ENCODE data around the gene NMRK1. TPM values are rescaled to one million over a fixed set of nuclear protein-coding genes. Genes with fewer than 3 reads are reported as not detected.

The NMRK1 gene
- polyA plus RNA-seq, 3 donors, result 4.3 to 9.8 (median 9.3) TPM

DNA sequence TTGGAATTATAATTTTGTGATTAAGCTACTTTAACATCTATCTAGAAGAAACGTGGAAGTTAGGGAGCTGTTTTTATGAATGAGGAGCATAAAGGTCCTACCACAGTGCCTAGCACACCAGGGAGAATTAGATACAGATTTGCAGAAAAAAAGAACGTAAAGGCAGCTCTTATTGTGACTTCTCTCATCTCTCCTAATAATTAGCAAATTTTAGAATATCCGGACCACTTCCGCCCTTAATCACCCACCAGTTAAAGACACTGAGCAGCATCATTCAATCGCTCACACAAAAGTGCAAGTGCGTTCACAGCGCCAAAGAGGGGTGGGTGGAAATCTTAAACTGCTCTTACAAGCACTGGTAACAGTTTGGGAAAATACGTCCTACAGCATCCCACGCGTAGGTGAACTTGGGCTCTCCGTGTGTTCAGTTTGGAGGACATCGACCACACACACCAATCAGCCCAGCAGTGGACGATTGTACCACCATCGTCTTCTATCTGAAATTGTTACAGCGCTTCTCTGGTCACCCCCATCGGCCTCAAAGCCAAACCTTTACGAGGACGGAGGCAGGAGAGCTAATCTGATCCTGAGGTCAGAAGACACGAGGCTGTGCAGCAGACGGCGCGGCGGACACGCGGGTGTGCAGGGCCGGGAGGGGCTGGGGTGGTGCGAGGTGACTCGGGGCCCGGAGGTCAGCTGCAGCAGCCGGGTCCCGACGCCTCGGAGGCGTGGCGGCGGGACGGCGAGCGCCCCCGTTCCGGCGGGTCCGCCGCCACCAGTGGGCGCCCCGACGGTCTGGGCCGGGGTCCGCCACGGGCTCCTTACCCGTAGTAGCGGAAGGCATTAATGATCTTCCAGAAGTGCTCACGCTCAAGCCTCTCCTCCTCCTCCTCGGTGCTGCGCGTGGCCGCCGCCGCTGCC is 60.5 kb downstream of the NMRK1 start:
- Histone ChIP-seq H3K4me1 (ENCODE audit: control insufficient read depth in 1 of 2, insufficient read depth in 2 of 2, low read length in 2 of 2) (peaks cover 17 to 22% of the 10 kb centered on the region in 2 donors), H3K9me3 (replicated peaks in 1 of 2; ENCODE audit: control insufficient read depth in 1 of 2, insufficient read depth in 1 of 2, low read length in 2 of 2) (no peaks in the 10 kb centered on the region), H3K27me3 (ENCODE audit: control insufficient read depth in 2 of 2, insufficient read depth in 2 of 2, low read length in 2 of 2) (no peaks in the 10 kb centered on the region), H3K4me2 (replicated peaks; ENCODE audit: extremely low read depth, low read length, poor library complexity, severe bottlenecking) (peak overlapping the region; percentile 87), H3K4me3 (replicated peaks in 1 of 3; ENCODE audit: low read depth in 2 of 3, low read length in 3 of 3) (peak overlapping the region; percentile 83 to 95 (median 83)), H3K9ac (ENCODE audit: insufficient read depth, low read length, poor library complexity, severe bottlenecking) (peak overlapping the region; percentile 85), H2AFZ (ENCODE audit: insufficient read depth, low read depth, low read length, poor library complexity, severe bottlenecking) (peak overlapping the region; percentile 95), H4K20me1 (ENCODE audit: insufficient read depth, low read length) (no peaks in the 10 kb centered on the region), H3K27ac (ENCODE audit: low read depth in 1 of 2, low read length in 2 of 2) (peak overlapping the region; percentile 46 to 87), H3K79me2 (ENCODE audit: insufficient read depth, low read length) (peaks cover 39% of the 10 kb centered on the region), H3K36me3 (replicated peaks in 1 of 2; ENCODE audit: control insufficient read depth in 1 of 2, insufficient read depth in 2 of 2, low read length in 2 of 2) (no peaks in the 10 kb centered on the region)
- WGBS (ENCODE audit: insufficient coverage), result 0% methylated on average over 57 of the region's 59 CpGs
- no peaks in the 10 kb centered on the region for H3K9me3 Mint-ChIP-seq
- H3K4me3 Mint-ChIP-seq, result peak overlapping the region; percentile 96 to 97
- TF ChIP-seq, protein P1, sequence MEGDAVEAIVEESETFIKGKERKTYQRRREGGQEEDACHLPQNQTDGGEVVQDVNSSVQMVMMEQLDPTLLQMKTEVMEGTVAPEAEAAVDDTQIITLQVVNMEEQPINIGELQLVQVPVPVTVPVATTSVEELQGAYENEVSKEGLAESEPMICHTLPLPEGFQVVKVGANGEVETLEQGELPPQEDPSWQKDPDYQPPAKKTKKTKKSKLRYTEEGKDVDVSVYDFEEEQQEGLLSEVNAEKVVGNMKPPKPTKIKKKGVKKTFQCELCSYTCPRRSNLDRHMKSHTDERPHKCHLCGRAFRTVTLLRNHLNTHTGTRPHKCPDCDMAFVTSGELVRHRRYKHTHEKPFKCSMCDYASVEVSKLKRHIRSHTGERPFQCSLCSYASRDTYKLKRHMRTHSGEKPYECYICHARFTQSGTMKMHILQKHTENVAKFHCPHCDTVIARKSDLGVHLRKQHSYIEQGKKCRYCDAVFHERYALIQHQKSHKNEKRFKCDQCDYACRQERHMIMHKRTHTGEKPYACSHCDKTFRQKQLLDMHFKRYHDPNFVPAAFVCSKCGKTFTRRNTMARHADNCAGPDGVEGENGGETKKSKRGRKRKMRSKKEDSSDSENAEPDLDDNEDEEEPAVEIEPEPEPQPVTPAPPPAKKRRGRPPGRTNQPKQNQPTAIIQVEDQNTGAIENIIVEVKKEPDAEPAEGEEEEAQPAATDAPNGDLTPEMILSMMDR (IDR thresholded peaks at IDR 0.05), result no peak
- peak; percentile 3 to 54 (median 44) for DNase-seq
- peaks cover 0 to 4% of the 10 kb centered on the region in 2 donors for H3K36me3 Mint-ChIP-seq
- H3K27me3 Mint-ChIP-seq (ENCODE audit: low read depth in 3 of 3), result no peaks in the 10 kb centered on the region
- H3K4me1 Mint-ChIP-seq, result peaks cover 25% of the 10 kb centered on the region
- intact Hi-C loops (cut with micrococcal nuclease), result loop anchor here (5.0 to 10.0 kb wide), 2 partner anchors 60 to 73 kb away; partner anchors contain the start of genes C9orf40 (in 1 of the 2), NMRK1 (in 1 of the 2) and OSTF1 (in 1 of the 2)
- peak overlapping the region; percentile 88 to 96 (median 93) for H3K27ac Mint-ChIP-seq

DNA sequence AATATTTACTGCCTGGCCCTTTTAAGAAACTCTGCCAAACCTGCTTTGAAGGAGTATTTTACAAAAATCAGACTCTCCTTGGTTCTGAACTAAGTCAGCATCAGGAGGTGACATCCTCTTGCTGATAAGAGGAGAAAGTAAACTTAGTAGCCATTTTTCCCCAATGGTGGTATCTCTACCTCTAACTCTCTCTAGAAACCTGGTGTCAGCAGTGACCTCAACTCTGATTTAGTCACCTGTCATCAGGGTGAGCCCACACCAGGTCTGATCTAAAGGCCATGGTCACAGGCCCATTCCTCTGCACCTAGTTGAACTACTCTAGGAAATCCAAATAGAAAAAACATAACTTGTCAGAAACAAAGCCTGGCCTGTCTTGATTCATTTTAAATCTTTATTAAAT is 64.1 kb downstream of the NMRK1 start:
- no peaks in the 10 kb centered on the region for H3K36me3 ChIP-seq (replicated peaks in 1 of 2; ENCODE audit: control insufficient read depth in 1 of 2, insufficient read depth in 2 of 2, low read length in 2 of 2)
- DNase-seq, result no peak
- H3K27me3 ChIP-seq (ENCODE audit: control insufficient read depth in 2 of 2, insufficient read depth in 2 of 2, low read length in 2 of 2), result no peaks in the 10 kb centered on the region
- intact Hi-C loops (cut with micrococcal nuclease), result loop anchor here (5.0 to 10.0 kb wide), 2 partner anchors 67 to 69 kb away; partner anchors contain the start of gene C9orf40 (in 1 of the 2)
- no peaks in the 10 kb centered on the region for H4K20me1 ChIP-seq (ENCODE audit: insufficient read depth, low read length)
- peaks cover 31% of the 10 kb centered on the region for H3K4me1 Mint-ChIP-seq
- H3K27ac ChIP-seq (ENCODE audit: low read depth in 1 of 2, low read length in 2 of 2), result no peak overlapping the region
- no peak overlapping the region for H3K4me3 ChIP-seq (replicated peaks in 1 of 3; ENCODE audit: low read depth in 2 of 3, low read length in 3 of 3)
- no peaks in the 10 kb centered on the region for H3K27me3 Mint-ChIP-seq (ENCODE audit: low read depth in 3 of 3)
- no peak overlapping the region for H2AFZ ChIP-seq (ENCODE audit: insufficient read depth, low read depth, low read length, poor library complexity, severe bottlenecking)
- no peak overlapping the region for H3K4me2 ChIP-seq (replicated peaks; ENCODE audit: extremely low read depth, low read length, poor library complexity, severe bottlenecking)
- peaks cover 0 to 3% (median 0%) of the 10 kb centered on the region in 7 donors for H3K9me3 Mint-ChIP-seq
- H3K9me3 ChIP-seq (replicated peaks in 1 of 2; ENCODE audit: control insufficient read depth in 1 of 2, insufficient read depth in 1 of 2, low read length in 2 of 2), result no peaks in the 10 kb centered on the region
- H3K79me2 ChIP-seq (ENCODE audit: insufficient read depth, low read length), result peaks cover 53% of the 10 kb centered on the region
- no peak overlapping the region for H3K9ac ChIP-seq (ENCODE audit: insufficient read depth, low read length, poor library complexity, severe bottlenecking)
- TF ChIP-seq, protein P1 (IDR thresholded peaks at IDR 0.05), result no peak
- no peak overlapping the region for H3K4me3 Mint-ChIP-seq
- H3K27ac Mint-ChIP-seq, result no peak overlapping the region
- H3K4me1 ChIP-seq (ENCODE audit: control insufficient read depth in 1 of 2, insufficient read depth in 2 of 2, low read length in 2 of 2), result peaks cover 15 to 21% of the 10 kb centered on the region in 2 donors
- H3K36me3 Mint-ChIP-seq, result peaks cover 4 to 8% of the 10 kb centered on the region in 2 donors
